PC-3 (cell line): ENCODE measurements around the gene UBE3D. TPM values are rescaled to one million over a fixed set of nuclear protein-coding genes. Genes with fewer than 3 reads are reported as not detected.
A peak's percentile ranks its signal among the peaks of the same experiment; 100 is the strongest.

Source experiments
- ATAC-seq: fragments of 200-7000 bp; cut with Tn5 transposase; 2 replicates; pipeline ENCODE4 v1.9.1; 2020; ENCODE audit warnings: mild to moderate bottlenecking, moderate library complexity
- BruUV-seq: library from RNA; stranded (reverse); fragments of 400-500 nt; replicated peaks from 2 replicates; lab custom pipeline; 2021; lab: Mats Ljungman, UMichigan
- CTCF ChIA-PET: fragments of 300-600 bp; sonication (Branson Sonifier 250); formaldehyde crosslinking; loops from one replicate; lab custom pipeline; 2022; ENCODE audit warnings: antibody characterized with exemption; lab: Charles Lee
- POLR2A ChIA-PET: fragments of 300-600 bp; sonication (Branson Sonifier 250); formaldehyde crosslinking; loops from one replicate; lab custom pipeline; 2022; ENCODE audit warnings: antibody characterized with exemption; ENCODE audit not compliant: unreplicated experiment; lab: Charles Lee
- DNase-seq: peaks from one replicate; pipeline ENCODE4 v3.0.0-alpha.2; 2015
- H2AFZ ChIP-seq: fragments of 300-600 bp; sonication (generic); 2 replicates; pipeline ENCODE4 v1.6.0; 2016; ENCODE audit warnings: antibody characterized with exemption, low read length
- H3F3A ChIP-seq: fragments of 300-600 bp; sonication (generic); one replicate; pipeline ENCODE4 v1.6.0; 2017; ENCODE audit warnings: antibody characterized with exemption, low read length, control low read depth, mild to moderate bottlenecking; ENCODE audit not compliant: unreplicated experiment
- H3K27ac ChIP-seq: fragments of 300-600 bp; sonication (generic); 2 replicates; pipeline ENCODE4 v1.5.1; 2016; ENCODE audit warnings: mild to moderate bottlenecking, low read length
- H3K27me3 ChIP-seq: fragments of 300-600 bp; sonication (generic); 2 replicates; pipeline ENCODE4 v1.6.1; 2016; ENCODE audit warnings: low read length, mixed read lengths
- H3K36me3 ChIP-seq: fragments of 300-600 bp; sonication (generic); 2 replicates; pipeline ENCODE4 v1.6.1; 2016; ENCODE audit warnings: low read depth, mixed run types, low read length, mixed read lengths
- H3K4me1 ChIP-seq: fragments of 300-600 bp; sonication (generic); 2 replicates; pipeline ENCODE4 v1.5.1; 2016; ENCODE audit warnings: low read length; ENCODE audit not compliant: insufficient read depth
- H3K4me2 ChIP-seq: fragments of 300-600 bp; sonication (generic); 2 replicates; pipeline ENCODE4 v1.6.0; 2016; ENCODE audit warnings: low read length
- H3K4me3 ChIP-seq: fragments of 300-600 bp; sonication (generic); 2 replicates; pipeline ENCODE4 v1.5.1; 2016; ENCODE audit warnings: mild to moderate bottlenecking, low read length, mixed read lengths
- H3K79me2 ChIP-seq: fragments of 300-600 bp; sonication (generic); 2 replicates; pipeline ENCODE4 v1.6.1; 2017; ENCODE audit warnings: low read length, mixed read lengths
- H3K9ac ChIP-seq: fragments of 300-600 bp; sonication (generic); 2 replicates; pipeline ENCODE4 v1.6.0; 2016; ENCODE audit warnings: mild to moderate bottlenecking, low read length
- H3K9me2 ChIP-seq: fragments of 300-600 bp; sonication (generic); replicated peaks from 2 replicates; pipeline ENCODE4 v1.6.1; 2016; ENCODE audit warnings: mixed run types, low read length, mixed read lengths
- H3K9me3 ChIP-seq: fragments of 300-600 bp; sonication (generic); 2 replicates; pipeline ENCODE4 v1.6.1; 2016; ENCODE audit warnings: low read length, mixed read lengths
- H4K20me1 ChIP-seq: fragments of 300-600 bp; sonication (generic); 2 replicates; pipeline ENCODE4 v1.6.1; 2016; ENCODE audit warnings: low read length, mixed read lengths
- CTCF ChIP-seq: fragments of 300-600 bp; sonication (generic); conservative IDR thresholded peaks from 2 replicates; pipeline ENCODE4 v1.5.1; 2017; ENCODE audit warnings: antibody characterized with exemption, low read depth, mild to moderate bottlenecking, low read length
- EZH2 ChIP-seq: fragments of 300-600 bp; sonication (generic); IDR thresholded peaks from one replicate; pipeline ENCODE4 v1.6.1; 2017; ENCODE audit warnings: antibody characterized with exemption, mild to moderate bottlenecking, low read length; ENCODE audit not compliant: unreplicated experiment
- EZH2phosphoT487 ChIP-seq: fragments of 300-600 bp; sonication (generic); IDR thresholded peaks from 2 replicates; pipeline ENCODE4 v1.6.1; 2018; ENCODE audit warnings: mild to moderate bottlenecking, antibody characterized with exemption, low read length, borderline replicate concordance
- intact Hi-C: fragments of 100-400 bp; cut with micrococcal nuclease; formaldehyde crosslinking; loops from 2 replicates; pipeline ENCODE4 v1.9.0; 2023
- total RNA-seq: library from RNA; depleted of rRNA; stranded (reverse); fragments of >200 nt; gene quantifications from 2 replicates; pipeline ENCODE4 v1.2.3, GENCODE V29; 2014

The UBE3D gene
- total RNA-seq, 1 experiment from 2014 or later, result 5.0 TPM

GRCh38 chr6:82915666-82916065 lies 150.0 kb downstream of the UBE3D start:
- Histone ChIP-seq H3K79me2 (no peaks in the 10 kb centered on the region), H3K9ac (no peak overlapping the region), H3K4me2 (no peak overlapping the region), H3K4me3 (no peak overlapping the region), H3K27ac (no peak overlapping the region), H3F3A (no peaks in the 10 kb centered on the region), H3K9me3 (no peaks in the 10 kb centered on the region), H2AFZ (no peak overlapping the region), H3K27me3 (no peaks in the 10 kb centered on the region), H3K9me2 (no peaks in the 10 kb centered on the region), H3K36me3 (peaks cover 10% of the 10 kb centered on the region), H4K20me1 (no peaks in the 10 kb centered on the region), H3K4me1 (no peaks in the 10 kb centered on the region)
- no TSS peak for BruUV-seq
- DNase-seq (peak; percentile 3), ATAC-seq (no peak)
- CTCF ChIA-PET, result no interaction called here
- POLR2A ChIA-PET, result no interaction called here
- no peak for TF ChIP-seq CTCF
- no peak for TF ChIP-seq EZH2
- TF ChIP-seq EZH2phosphoT487, result no peak
- intact Hi-C loops, result no loop called here

- CTCF ChIA-PET, result no interaction called here
These were observed 151.1 kb downstream of the UBE3D start for GRCh38 chr6:82914511-82914910.

More at GRCh38 chr6:82914511-82914910, 151.1 kb downstream of the UBE3D start:
- Histone ChIP-seq H3K4me2 (no peak overlapping the region), H3F3A (no peaks in the 10 kb centered on the region), H3K9ac (no peak overlapping the region), H3K9me3 (no peaks in the 10 kb centered on the region), H3K27ac (no peak overlapping the region), H3K27me3 (no peaks in the 10 kb centered on the region), H2AFZ (no peak overlapping the region), H4K20me1 (no peaks in the 10 kb centered on the region), H3K79me2 (no peaks in the 10 kb centered on the region), H3K4me1 (no peaks in the 10 kb centered on the region), H3K36me3 (peaks cover 10% of the 10 kb centered on the region), H3K4me3 (no peak overlapping the region), H3K9me2 (no peaks in the 10 kb centered on the region)
- DNase-seq (no peak), ATAC-seq (no peak)
- no TSS peak for BruUV-seq
- intact Hi-C loops, result no loop called here
- TF ChIP-seq EZH2, result no peak
- TF ChIP-seq EZH2phosphoT487, result no peak
- no peak for TF ChIP-seq CTCF
- POLR2A ChIA-PET, result no interaction called here
